Duodenal mucosa (tissue), 2 donors: ENCODE results near the gene SNX30.

Experiments used
- H3K27ac ChIP-seq: one replicate; pipeline ENCODE4 v1.7.0; 2013; ENCODE audit warnings: low read depth, low read length
- H3K27me3 ChIP-seq, 2 donors: one replicate each; pipeline ENCODE4 v1.7.0; 2013; ENCODE audit warnings: low read length in 2 of 2, control low read depth in 1 of 2; ENCODE audit not compliant: insufficient read depth in 2 of 2, control insufficient read depth in 1 of 2
- H3K36me3 ChIP-seq, 2 donors: one replicate each; pipeline ENCODE4 v1.7.0; 2013; ENCODE audit warnings: low read length in 2 of 2, control low read depth in 1 of 2; ENCODE audit not compliant: insufficient read depth in 2 of 2, control insufficient read depth in 1 of 2
- H3K4me1 ChIP-seq, 2 donors: one replicate each; pipeline ENCODE4 v1.7.0; 2013; ENCODE audit warnings: low read length in 2 of 2, control low read depth in 1 of 2; ENCODE audit not compliant: insufficient read depth in 2 of 2, control insufficient read depth in 1 of 2
- H3K4me3 ChIP-seq, 2 donors: one replicate each; pipeline ENCODE4 v1.7.0; 2013; ENCODE audit warnings: low read length in 2 of 2, low read depth in 1 of 2
- H3K9ac ChIP-seq, 2 donors: one replicate each; pipeline ENCODE4 v1.7.0; 2013; ENCODE audit warnings: low read length in 2 of 2, low read depth in 1 of 2
- H3K9me3 ChIP-seq, 2 donors: one replicate each; pipeline ENCODE4 v1.7.0; 2013; ENCODE audit warnings: low read length in 2 of 2, control low read depth in 1 of 2; ENCODE audit not compliant: control insufficient read depth in 1 of 2

SNX30 gene

DNA sequence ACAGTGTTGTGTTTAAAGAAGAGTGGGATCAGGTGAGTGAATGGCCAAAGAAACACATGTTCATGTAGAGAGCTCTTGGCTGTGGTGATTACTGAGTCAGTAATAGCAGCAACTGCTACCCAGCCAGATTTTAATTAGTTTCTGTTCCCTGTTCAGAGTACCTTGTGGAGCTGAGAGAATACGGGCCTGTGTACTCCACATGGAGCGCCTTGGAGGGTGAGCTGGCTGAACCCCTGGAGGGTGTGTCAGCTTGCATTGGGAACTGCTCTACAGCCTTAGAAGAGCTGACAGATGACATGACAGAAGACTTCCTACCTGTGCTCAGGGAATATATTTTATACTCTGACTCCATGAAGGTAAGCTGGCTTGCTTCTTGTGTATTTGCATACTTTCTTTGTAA, 87.8 kb downstream of the SNX30 start:
- Histone ChIP-seq H3K9ac (no peak overlapping the region), H3K9me3 (no peaks in the 10 kb centered on the region), H3K27ac (no peak overlapping the region), H3K27me3 (no peaks in the 10 kb centered on the region), H3K4me3 (no peak overlapping the region), H3K4me1 (peaks cover 25 to 27% of the 10 kb centered on the region in 2 donors), H3K36me3 (peaks cover 12 to 17% of the 10 kb centered on the region in 2 donors)

DNA sequence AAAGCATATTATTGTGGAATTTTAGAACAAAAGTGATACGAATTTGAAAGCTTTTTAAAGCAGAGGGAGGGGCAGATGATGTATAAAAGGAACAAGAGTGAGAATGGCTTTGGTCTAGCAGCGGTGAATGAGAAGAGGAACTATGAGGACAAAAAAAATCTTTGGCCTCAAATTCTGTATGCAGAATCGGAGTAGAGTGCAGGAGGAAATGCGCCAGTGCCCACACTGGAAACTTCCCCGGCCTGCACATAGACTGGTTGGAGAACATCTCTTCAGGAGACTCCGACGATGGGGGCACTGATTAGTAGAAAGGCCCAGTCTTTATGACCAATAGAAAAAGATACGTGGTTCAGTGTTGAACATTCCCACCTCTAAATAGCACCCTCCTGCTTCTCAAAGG, 88.8 kb downstream of the SNX30 start:
- H3K36me3 ChIP-seq: peaks cover 12 to 17% of the 10 kb centered on the region in 2 donors
- no peaks in the 10 kb centered on the region for H3K9me3 ChIP-seq
- no peak overlapping the region for H3K4me3 ChIP-seq
- no peaks in the 10 kb centered on the region for H3K27me3 ChIP-seq
- H3K27ac ChIP-seq: no peak overlapping the region
- H3K9ac ChIP-seq: no peak overlapping the region
- peaks cover 25 to 27% of the 10 kb centered on the region in 2 donors for H3K4me1 ChIP-seq

DNA sequence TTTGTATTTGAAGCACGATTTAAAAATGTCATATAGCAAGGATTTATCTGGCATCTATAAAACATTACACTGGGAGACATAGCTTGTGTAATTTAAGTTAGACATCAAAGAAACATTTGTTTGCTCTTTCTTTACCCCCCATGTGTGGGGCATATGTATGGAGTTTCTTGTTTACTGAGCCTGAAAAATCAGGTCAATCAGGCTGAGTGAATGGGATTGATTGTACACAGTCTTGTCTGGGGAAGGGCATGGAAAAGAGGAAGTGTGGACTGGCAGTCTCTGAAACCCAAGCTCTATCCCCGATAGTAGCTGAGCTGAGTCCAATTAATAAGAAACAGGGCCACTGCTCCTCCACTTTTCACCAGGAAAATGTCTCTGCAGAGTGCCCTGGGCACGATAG, 90.7 kb downstream of the SNX30 start:
- H3K36me3 ChIP-seq: peaks cover 12 to 17% of the 10 kb centered on the region in 2 donors
- H3K27ac ChIP-seq: no peak overlapping the region

DNA sequence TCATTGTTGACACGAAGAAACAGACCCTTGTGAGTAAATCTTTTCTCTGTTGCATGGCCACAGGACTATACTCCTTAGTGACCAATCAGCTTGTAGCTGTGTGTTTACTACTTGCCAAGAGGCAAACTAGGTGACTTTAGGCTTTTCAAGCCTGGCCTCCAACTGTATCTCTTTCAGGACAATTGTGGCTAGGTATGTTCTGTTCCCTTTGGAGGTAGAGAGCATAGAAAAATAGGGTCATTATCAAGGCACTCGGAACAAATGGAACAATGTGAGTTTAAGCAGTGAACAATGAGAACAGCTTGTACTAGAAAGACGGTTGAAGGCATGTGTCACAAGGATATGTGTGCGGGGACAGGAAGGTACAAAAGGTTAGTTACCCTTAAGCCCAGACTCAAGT, 92.0 kb downstream of the SNX30 start:
- H3K9ac ChIP-seq: no peak overlapping the region
- no peaks in the 10 kb centered on the region for H3K9me3 ChIP-seq
- H3K27me3 ChIP-seq: no peaks in the 10 kb centered on the region
- no peak overlapping the region for H3K4me3 ChIP-seq
- peaks cover 12 to 17% of the 10 kb centered on the region in 2 donors for H3K36me3 ChIP-seq
- peaks cover 5 to 6% of the 10 kb centered on the region in 2 donors for H3K4me1 ChIP-seq
- H3K27ac ChIP-seq: no peak overlapping the region

More for the DNA sequence above, 90.7 kb downstream of the SNX30 start:
- Histone ChIP-seq H3K9me3 (no peaks in the 10 kb centered on the region), H3K4me3 (no peak overlapping the region), H3K27me3 (no peaks in the 10 kb centered on the region), H3K9ac (no peak overlapping the region), H3K4me1 (peaks cover 14% of the 10 kb centered on the region in 2 donors)

DNA sequence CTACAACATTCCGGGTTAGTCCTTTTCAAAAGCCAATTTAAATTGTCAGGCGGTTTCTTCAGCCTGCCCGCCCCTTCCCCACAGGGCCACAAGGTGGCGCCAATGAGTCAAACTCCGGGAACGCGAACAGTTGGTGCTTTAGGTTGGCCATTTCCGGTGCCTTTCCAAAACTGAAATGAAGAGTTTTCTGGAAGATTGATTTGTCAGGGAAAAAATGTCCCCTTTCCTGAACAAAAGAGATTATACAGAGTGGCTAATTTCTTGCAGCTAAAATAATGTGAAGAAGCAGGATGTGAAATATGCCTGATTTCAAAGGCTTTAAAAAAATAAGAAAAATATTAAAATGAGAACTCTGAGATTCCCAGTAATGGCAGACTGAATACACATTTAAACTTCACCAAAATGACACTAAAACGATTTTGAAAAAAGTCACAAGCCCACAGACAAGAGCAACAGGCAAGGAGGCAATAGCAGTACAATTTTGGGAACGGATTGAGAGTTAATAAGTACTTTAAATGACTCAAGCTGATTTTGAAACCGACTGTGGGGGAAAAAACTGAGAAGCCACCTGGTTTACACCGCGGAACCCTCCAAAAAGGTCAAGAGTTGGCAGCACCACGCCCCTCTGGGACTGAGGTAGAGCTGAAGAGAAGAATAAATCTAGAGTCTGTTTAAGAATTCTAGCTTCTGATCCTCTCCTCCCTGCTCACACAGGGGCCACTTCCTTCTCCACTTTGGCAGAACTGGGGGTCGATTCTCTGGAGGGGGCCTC, 94.4 kb downstream of the SNX30 start:
- Histone ChIP-seq H3K27me3 (no peaks in the 10 kb centered on the region), H3K36me3 (peaks cover 1 to 5% of the 10 kb centered on the region in 2 donors), H3K4me3 (no peak overlapping the region), H3K9me3 (no peaks in the 10 kb centered on the region), H3K9ac (no peak overlapping the region), H3K27ac (no peak overlapping the region), H3K4me1 (no peaks in the 10 kb centered on the region)

DNA sequence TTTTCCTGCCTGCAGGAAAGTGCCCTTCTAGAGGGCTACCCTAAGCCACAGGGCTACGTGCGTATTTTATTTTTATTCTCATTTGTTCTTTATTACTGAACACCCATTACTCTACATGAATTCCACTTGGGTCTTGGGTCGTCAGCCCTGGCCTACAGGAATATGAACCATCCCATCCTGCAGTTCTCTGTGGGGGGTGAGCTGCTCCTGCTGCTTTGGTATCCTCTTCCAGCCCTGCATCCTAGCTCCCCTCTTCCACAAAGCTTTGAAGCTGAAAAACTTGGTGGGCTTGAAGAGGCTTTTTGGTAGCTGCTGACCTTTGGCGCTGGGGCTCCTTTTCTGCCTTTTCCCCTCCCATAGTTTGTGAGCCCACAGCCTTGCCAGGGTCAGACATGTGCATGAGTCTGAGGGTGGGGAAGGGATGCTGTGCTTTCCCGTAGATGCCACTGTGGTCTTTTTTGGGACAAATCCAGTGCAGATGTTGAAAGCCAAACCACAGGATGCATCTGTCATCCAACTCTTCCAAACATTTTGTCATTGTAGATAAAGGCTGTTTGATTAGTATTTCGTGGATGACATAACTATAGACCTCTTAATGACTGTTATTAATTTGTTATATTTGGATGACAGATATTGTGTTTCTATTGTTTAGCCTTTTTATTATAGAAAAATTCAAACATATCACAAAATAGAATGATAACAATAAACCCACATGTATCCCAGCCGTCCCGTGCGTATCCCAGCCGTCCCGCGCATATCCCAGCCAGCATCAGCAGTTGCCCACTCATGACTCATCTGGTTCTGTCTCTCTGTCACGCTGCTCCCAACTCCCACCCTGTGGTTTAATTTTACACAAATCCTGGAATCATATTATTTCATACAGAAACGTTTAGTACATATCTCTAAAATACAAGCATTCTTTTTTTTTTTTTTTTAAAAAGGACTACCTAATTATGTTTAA, 96.2 kb downstream of the SNX30 start:
- no peaks in the 10 kb centered on the region for H3K4me1 ChIP-seq
- H3K4me3 ChIP-seq: no peak overlapping the region
- H3K36me3 ChIP-seq: peaks cover 0 to 15% of the 10 kb centered on the region in 2 donors
- no peaks in the 10 kb centered on the region for H3K27me3 ChIP-seq
- H3K9ac ChIP-seq: no peak overlapping the region
- no peaks in the 10 kb centered on the region for H3K9me3 ChIP-seq
- no peak overlapping the region for H3K27ac ChIP-seq

DNA sequence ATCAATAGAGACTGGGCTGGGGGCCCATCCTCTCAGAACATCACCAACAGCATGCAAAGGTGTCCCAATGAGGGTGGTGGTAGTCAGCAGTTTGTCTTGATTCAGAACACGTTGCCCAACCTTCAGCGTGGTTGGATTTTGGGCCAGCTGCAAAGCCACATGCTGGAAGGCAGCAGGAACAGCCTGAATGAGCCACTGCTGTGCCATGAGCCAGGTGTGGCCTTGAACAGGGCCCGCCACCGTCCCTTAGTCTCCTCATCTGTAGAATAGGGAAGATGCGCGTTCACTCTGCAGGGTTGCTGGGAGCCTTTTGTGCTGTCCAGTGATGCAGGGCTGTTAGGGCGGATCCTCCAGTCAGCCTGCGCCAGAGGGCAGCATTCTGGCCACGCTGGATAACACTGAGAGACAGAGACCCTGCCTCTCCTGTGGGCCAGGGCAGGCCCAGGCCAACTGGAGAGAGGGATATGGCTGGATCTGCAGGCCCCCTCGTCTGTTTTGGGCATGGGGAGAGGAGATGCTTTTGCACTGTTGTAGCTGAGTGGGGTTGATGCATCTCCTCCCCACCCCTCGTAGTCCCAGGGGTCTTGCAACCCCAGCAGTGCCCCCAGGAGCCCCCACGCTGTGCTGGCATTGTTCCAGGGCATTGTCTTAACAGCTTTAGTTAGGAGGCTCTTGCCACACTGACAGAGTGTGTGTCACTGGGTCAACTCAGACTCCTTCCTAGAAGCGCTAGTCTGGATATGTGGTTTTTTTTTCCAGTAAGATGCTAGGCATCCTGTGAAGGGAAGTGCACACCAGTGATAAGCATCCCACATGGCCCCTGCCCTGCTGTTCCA, 98.0 kb downstream of the SNX30 start:
- H3K27me3 ChIP-seq: no peaks in the 10 kb centered on the region
- H3K4me1 ChIP-seq: no peaks in the 10 kb centered on the region
- H3K9ac ChIP-seq: no peak overlapping the region
- H3K36me3 ChIP-seq: peaks cover 4 to 22% of the 10 kb centered on the region in 2 donors
- no peak overlapping the region for H3K4me3 ChIP-seq
- H3K9me3 ChIP-seq: no peaks in the 10 kb centered on the region
- no peak overlapping the region for H3K27ac ChIP-seq

DNA sequence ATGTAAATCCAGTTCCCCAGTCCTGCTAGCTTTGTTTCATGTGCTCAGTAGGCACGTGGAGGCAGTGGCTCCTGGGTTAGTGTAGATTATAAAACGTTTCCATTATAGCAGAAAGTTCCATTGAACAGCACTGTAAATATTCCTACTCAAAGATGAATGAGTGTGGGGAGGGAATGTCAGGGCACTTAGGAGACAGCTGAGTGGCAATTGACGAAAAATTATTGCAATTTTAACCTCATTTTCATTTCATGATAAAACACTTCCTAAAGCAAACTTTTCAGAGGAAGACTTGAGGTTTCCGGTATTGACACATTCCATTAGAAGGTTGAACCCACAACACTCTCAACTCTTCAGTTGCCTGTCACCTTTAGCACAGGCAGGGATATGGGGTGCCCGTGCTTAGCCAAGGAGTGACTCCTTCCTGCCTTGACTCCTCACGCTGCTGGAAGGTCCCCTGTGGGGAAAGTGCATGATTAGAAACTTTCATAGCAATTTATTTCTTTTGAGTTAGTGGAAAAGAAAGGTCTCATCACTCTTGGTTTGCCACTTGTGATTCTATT, 98.9 kb downstream of the SNX30 start:
- no peaks in the 10 kb centered on the region for H3K9me3 ChIP-seq
- no peak overlapping the region for H3K9ac ChIP-seq
- no peak overlapping the region for H3K27ac ChIP-seq
- H3K27me3 ChIP-seq: no peaks in the 10 kb centered on the region
- peaks cover 4 to 30% of the 10 kb centered on the region in 2 donors for H3K36me3 ChIP-seq
- H3K4me3 ChIP-seq: no peak overlapping the region
- no peaks in the 10 kb centered on the region for H3K4me1 ChIP-seq

DNA sequence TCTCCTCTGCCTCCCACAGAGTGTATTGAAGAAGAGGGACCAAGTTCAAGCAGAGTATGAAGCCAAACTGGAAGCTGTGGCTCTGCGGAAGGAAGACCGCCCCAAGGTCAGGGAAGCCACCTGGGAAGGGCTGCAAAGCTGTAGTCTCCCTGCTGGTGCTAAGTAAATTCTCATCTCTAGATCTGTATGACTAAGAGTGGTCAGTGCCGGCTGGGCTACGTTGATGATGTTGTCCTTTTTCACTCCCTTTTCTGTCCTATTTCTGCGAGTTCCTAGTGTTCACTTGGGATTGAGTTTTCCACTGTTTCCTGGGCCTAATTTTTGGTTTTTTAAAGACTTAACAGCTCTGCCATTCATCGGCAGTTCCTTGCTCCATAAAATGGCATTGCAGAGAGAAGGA, 100.3 kb downstream of the SNX30 start:
- H3K4me3 ChIP-seq: no peak overlapping the region
- no peak overlapping the region for H3K27ac ChIP-seq
- no peaks in the 10 kb centered on the region for H3K27me3 ChIP-seq
- H3K36me3 ChIP-seq: peaks cover 4 to 30% of the 10 kb centered on the region in 2 donors
- H3K4me1 ChIP-seq: no peaks in the 10 kb centered on the region
- H3K9ac ChIP-seq: no peak overlapping the region
- no peaks in the 10 kb centered on the region for H3K9me3 ChIP-seq
